PFSK-1 (cell line): Measurements from ENCODE around the gene SMPDL3B.

Experiments used
- TAF1 ChIP-seq: IDR thresholded peaks from 2 replicates; pipeline ENCODE4 v1.6.1; 2012; ENCODE audit warnings: low read length, control low read depth, borderline replicate concordance; ENCODE audit not compliant: insufficient read depth
- TF ChIP-seq, protein P1 (sequence below), 2 experiments: IDR thresholded peaks; 2 replicates each; pipeline versions ENCODE4 v1.6.1 to v1.8.0; 2011 to 2012; ENCODE audit warnings: low read depth in 2 of 2, low read length in 2 of 2, control low read depth in 1 of 2, inconsistent platforms in 1 of 2, mild to moderate bottlenecking in 1 of 2, moderate library complexity in 1 of 2; ENCODE audit not compliant: insufficient read depth in 1 of 2

DNA sequence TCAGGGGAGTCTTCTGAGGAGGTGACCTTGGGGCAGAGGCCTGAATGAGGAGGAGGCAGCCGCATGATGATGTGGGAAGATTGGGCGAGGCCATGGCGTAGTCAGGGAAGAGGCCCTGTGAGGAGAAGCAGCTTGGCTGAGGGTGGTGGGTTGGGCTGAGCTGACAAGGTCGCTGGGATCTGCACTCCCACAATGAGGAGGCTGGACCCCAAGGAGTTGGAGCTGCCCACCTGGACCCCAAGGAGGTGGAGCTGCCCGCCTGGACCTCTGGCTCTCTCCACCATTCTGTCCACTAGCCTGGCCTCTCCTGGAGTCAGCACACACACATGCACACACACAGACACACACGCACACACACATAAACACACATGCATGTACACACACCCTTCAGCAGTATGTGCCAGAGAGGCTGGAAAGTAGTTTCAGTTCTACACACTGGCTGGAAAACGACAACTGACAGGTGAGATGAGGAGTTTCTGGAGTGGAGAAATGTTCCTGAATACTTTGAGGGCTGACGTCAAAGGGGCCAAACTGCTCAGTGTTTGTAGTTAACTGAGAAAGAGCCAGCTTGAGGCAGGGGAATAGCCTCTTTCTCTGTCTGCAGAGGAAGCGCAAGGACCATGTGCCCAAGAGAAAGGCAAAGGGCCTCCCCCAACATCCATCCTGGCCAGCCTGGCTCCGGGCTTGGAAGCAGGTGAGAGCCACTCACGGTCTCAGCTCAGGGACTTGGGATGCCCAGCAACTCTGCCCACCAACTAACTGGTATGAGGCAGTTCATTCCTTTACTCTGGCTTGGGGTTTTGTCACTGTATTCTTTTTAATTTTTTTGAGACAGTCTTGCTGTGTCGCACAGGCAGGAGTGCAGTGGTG lies 7.1 kb downstream of the SMPDL3B start:
- TF ChIP-seq, protein P1, sequence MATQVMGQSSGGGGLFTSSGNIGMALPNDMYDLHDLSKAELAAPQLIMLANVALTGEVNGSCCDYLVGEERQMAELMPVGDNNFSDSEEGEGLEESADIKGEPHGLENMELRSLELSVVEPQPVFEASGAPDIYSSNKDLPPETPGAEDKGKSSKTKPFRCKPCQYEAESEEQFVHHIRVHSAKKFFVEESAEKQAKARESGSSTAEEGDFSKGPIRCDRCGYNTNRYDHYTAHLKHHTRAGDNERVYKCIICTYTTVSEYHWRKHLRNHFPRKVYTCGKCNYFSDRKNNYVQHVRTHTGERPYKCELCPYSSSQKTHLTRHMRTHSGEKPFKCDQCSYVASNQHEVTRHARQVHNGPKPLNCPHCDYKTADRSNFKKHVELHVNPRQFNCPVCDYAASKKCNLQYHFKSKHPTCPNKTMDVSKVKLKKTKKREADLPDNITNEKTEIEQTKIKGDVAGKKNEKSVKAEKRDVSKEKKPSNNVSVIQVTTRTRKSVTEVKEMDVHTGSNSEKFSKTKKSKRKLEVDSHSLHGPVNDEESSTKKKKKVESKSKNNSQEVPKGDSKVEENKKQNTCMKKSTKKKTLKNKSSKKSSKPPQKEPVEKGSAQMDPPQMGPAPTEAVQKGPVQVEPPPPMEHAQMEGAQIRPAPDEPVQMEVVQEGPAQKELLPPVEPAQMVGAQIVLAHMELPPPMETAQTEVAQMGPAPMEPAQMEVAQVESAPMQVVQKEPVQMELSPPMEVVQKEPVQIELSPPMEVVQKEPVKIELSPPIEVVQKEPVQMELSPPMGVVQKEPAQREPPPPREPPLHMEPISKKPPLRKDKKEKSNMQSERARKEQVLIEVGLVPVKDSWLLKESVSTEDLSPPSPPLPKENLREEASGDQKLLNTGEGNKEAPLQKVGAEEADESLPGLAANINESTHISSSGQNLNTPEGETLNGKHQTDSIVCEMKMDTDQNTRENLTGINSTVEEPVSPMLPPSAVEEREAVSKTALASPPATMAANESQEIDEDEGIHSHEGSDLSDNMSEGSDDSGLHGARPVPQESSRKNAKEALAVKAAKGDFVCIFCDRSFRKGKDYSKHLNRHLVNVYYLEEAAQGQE (IDR thresholded peaks at IDR 0.05; ENCODE audit: insufficient read depth in 1 of 2, low read depth in 2 of 2, low read length in 2 of 2), result no peak
- TF ChIP-seq TAF1, result no peak
